Measurements from ENCODE around the gene AMELY.

The AMELY gene, protein sequence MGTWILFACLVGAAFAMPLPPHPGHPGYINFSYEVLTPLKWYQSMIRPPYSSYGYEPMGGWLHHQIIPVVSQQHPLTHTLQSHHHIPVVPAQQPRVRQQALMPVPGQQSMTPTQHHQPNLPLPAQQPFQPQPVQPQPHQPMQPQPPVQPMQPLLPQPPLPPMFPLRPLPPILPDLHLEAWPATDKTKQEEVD

DNA sequence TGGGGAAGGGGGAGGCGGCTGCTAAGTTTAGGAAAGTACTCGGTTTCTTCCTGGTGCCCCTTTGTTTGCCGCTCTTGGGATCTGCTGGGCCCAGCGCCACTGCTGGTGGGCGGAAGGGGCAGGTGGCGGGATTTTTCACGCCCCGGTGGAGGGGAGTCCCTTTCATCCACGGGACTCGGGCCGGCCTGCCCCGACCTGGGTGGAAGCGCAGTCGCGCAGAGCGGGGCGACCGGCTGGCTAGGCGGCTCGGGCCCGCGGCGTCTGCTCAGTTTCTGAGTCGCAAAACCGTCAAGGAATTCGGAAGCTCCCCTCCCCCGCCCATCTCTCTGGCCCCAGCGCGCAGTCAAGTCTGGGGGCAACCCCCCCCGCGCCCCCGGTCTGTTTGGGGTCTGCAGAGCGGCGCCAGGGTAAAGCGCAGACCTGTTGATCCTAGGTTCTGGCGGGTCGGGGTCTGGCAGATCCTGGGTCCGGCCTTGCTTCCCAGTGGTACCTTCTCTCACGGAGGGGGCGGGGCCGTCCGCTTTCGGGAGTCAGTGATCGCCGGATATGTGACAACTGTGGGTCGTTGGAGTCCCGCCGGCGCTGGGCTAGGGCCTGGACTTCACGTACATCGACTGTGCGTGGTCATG, at the start of gene AMELY:
Gene AMELY (minus strand): TSS at position 500 of the 629 bp plus-strand sequence. CDS start 39,144 bp downstream, outside the sequence.
- no peak for DNase-seq (ENCODE audit: low read depth in 1 of 2, low spot score in 1 of 2)
- no peak for TF ChIP-seq JUND (IDR thresholded peaks at IDR 0.05; ENCODE audit: low read depth)
- in situ Hi-C loops (cut with HindIII; ENCODE audit: low pct_unique_long_range_greater_than_20kb, low sequenced_read_pairs): no loop called here

DNA sequence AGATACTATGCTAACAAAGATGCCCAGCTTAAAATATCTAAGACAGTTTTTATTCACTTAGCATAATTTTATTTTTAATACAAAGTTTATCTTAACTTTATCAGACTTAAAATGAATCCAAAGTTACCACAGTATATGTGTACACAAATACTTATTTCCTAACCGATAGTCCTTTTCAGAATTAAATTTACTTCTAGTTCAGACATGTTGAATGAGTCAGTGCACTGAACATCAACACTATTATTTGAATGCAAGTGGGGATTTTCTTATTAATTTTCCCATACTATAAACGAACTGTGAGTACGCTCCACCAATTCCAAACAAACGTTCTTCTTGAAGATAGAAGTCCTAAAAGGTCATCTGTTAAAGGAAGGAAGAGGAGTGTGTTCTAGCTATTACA, 38.4 kb upstream of the AMELY start:
- no peak for DNase-seq (ENCODE audit: low read depth in 1 of 2, low spot score in 1 of 2)
- in situ Hi-C loops (cut with HindIII; ENCODE audit: low pct_unique_long_range_greater_than_20kb, low sequenced_read_pairs): no loop called here
- TF ChIP-seq JUND (IDR thresholded peaks at IDR 0.05; ENCODE audit: low read depth): no peak

DNA sequence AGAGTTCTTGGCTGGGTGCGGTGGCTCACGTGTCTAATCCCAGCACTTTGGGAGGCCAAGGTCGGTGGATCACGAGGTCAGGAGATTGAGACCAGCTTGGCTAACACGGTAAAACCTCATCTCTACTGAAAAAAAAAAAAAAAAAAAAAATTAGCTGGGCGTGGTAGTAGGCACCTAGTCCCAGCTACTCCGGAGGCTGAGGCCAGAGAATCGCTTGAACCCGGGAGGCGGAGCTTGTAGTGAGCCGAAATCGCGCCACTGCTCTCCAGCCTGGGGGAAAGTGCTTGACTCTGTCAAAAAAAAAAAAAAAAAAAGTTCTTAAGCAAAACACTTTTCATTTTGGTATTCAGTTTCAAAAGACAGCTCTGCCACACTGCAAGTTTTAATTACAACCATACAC, 36.8 kb upstream of the AMELY start:
- TF ChIP-seq JUND (IDR thresholded peaks at IDR 0.05; ENCODE audit: low read depth): no peak
- in situ Hi-C loops (cut with HindIII; ENCODE audit: low pct_unique_long_range_greater_than_20kb, low sequenced_read_pairs): no loop called here
- DNase-seq (ENCODE audit: low read depth in 1 of 2, low spot score in 1 of 2): no peak

DNA sequence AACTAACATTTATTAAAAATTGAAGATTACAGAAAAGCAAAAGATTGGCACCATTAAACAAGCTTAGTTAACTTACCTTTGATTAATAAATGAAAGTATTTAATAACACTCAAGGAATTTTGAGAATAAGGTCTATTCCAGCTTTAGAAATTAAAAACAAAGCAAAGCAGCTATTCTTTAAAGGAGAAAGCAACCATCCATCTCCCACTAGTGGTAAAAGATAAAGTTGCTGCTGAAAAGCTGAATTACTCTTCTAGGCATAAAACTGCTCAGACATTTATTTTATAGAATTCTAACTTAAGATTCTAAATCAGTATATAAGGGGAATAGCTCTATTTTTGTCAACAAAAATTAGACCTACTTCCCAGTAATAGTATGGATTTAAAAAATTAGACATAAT, 36.1 kb upstream of the AMELY start:
- no peak for TF ChIP-seq JUND (IDR thresholded peaks at IDR 0.05; ENCODE audit: low read depth)
- no peak for DNase-seq (ENCODE audit: low read depth in 1 of 2, low spot score in 1 of 2)
- in situ Hi-C loops (cut with HindIII; ENCODE audit: low pct_unique_long_range_greater_than_20kb, low sequenced_read_pairs): no loop called here

DNA sequence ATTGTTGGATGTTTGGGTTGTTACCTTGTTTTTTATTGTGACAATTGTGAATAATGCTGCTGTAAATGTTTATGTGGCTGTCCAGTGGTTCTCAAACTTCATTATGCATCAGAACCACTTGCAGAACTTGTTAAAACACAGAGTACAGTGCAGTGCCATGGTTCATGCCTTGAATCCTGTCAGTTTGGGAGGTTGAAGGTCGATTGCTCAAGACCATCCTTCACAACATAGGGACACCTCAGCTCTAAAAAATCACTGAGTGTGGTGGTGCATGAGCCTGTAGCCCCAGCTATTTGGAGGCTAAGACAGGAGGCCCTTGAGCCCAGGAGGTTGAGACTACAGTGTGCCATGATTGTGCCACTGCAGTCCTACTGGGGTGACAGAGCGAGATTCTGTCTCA, 23.9 kb upstream of the AMELY start:
- TF ChIP-seq JUND (IDR thresholded peaks at IDR 0.05; ENCODE audit: low read depth): no peak
- in situ Hi-C loops (cut with HindIII; ENCODE audit: low pct_unique_long_range_greater_than_20kb, low sequenced_read_pairs): no loop called here
- DNase-seq (ENCODE audit: low read depth in 1 of 2, low spot score in 1 of 2): no peak

DNA sequence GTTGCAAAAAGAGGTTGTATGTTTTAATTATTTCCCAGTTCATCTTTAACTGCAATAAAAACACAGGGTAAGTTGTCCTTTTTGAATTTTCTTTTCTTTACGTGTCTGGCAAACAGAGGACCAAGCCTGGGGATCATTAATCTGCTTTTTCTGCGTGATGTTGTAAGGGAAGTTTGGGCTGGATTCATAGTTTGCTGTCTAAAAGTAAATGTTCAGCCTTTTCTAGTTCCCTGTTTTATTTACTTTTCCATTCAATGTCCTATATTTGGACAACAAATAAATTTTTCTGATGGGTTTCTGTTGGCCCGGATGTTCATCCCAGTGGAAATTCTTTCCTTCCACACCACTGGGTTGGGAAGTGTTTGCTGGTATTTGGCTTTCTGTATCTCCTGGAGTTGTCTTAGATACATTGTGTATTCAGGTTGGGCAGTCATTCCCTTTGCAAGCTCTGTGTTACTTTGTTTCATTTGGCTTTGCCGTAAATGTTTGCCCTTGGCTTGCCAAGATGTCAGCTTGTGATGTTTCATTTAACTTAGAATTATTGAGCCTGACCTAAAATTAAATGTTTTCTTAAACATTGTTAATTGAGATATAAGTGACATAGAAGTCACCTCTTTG, 20.3 kb upstream of the AMELY start:
- no peak for TF ChIP-seq JUND (IDR thresholded peaks at IDR 0.05; ENCODE audit: low read depth)
- in situ Hi-C loops (cut with HindIII; ENCODE audit: low pct_unique_long_range_greater_than_20kb, low sequenced_read_pairs): no loop called here
- no peak for DNase-seq (ENCODE audit: low read depth in 1 of 2, low spot score in 1 of 2)

DNA sequence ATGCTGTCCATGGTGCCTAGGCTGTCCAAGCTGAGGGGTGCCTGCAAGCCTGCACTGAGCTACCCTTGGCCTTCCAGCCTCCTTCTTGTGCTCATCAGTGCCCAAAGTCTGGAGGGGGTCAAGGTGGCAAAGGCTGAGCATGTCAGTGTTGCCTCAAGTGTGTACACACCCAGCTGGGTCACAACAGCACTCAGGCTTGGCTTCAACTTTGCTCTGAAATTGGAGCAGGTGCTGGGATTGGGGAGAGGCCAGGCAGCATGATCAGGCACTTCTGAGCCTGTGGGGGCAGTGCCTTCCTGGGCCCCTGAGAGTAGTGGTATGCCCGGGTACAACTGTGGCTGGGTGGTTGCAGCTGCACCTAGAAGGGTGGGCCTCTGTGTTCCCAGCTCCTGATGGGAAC, 17.7 kb upstream of the AMELY start:
- no peak for DNase-seq (ENCODE audit: low read depth in 1 of 2, low spot score in 1 of 2)
- no peak for TF ChIP-seq JUND (IDR thresholded peaks at IDR 0.05; ENCODE audit: low read depth)
- in situ Hi-C loops (cut with HindIII; ENCODE audit: low pct_unique_long_range_greater_than_20kb, low sequenced_read_pairs): no loop called here

DNA sequence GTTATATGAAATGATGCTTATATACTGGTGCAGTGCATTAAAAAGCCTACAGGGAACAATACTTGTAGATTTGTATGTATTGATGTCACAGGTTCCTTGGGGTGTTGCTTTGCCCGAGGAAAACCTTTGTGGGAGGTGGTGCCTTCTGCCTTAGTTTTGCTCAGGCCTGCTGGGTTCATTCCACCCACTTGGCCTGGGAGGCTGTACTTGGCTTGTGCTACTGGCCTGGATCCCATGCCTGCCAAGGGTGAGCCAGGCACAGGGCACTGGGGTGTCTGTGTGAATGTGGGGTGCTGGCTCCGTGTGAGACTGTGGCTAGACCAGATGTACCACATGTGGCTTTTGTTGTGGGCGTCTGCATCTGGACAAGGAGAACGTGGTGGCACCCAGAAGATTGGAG, 16.7 kb upstream of the AMELY start:
- in situ Hi-C loops (cut with HindIII; ENCODE audit: low pct_unique_long_range_greater_than_20kb, low sequenced_read_pairs): no loop called here
- no peak for DNase-seq (ENCODE audit: low read depth in 1 of 2, low spot score in 1 of 2)

DNA sequence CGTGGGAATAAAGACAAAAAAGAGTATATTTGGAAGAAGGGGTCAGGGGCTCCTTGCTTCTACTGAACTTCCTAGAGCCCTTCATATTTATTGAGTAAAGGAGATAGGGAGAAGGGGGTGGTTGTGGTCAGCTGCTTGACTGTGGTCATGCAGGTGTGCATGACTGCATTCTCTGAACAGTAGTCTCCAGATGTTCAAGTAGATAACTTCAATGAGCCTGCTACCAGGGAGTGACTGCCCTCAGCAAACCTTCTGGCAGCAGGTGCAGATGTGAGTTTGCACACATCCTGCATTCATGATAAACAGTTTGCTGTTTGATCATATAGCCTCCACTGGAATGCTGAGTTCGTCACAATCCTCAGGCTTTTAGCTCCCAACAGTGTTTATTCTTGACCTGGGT, 9.5 kb upstream of the AMELY start:
- in situ Hi-C loops (cut with HindIII; ENCODE audit: low pct_unique_long_range_greater_than_20kb, low sequenced_read_pairs): no loop called here

More for the DNA sequence above, 16.7 kb upstream of the AMELY start:
- TF ChIP-seq JUND (IDR thresholded peaks at IDR 0.05; ENCODE audit: low read depth): no peak

DNA sequence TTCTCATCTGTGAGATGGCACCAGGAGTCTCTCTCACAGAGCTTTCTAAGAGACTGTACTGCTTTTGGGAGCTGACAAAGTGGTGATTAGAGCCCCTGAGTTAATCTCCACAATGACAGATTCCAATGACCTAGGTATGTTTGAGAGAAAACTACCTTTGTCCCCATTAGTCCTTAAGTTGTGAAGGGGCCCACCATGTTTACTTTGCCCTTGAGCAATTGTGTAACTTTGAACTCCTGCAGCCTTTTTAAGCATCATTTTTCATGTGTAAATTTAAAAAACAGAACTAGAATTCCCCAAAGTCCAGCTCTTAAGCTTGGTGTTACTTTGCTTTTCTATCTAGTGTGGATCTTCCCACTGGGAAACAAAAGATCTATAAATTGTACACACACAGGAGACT, 1.8 kb upstream of the AMELY start:
- in situ Hi-C loops (cut with HindIII; ENCODE audit: low pct_unique_long_range_greater_than_20kb, low sequenced_read_pairs): no loop called here
- DNase-seq (ENCODE audit: low read depth in 1 of 2, low spot score in 1 of 2): no peak
- TF ChIP-seq JUND (IDR thresholded peaks at IDR 0.05; ENCODE audit: low read depth): no peak

More for the DNA sequence above, 9.5 kb upstream of the AMELY start:
- TF ChIP-seq JUND (IDR thresholded peaks at IDR 0.05; ENCODE audit: low read depth): no peak
- DNase-seq (ENCODE audit: low read depth in 1 of 2, low spot score in 1 of 2): no peak

DNA sequence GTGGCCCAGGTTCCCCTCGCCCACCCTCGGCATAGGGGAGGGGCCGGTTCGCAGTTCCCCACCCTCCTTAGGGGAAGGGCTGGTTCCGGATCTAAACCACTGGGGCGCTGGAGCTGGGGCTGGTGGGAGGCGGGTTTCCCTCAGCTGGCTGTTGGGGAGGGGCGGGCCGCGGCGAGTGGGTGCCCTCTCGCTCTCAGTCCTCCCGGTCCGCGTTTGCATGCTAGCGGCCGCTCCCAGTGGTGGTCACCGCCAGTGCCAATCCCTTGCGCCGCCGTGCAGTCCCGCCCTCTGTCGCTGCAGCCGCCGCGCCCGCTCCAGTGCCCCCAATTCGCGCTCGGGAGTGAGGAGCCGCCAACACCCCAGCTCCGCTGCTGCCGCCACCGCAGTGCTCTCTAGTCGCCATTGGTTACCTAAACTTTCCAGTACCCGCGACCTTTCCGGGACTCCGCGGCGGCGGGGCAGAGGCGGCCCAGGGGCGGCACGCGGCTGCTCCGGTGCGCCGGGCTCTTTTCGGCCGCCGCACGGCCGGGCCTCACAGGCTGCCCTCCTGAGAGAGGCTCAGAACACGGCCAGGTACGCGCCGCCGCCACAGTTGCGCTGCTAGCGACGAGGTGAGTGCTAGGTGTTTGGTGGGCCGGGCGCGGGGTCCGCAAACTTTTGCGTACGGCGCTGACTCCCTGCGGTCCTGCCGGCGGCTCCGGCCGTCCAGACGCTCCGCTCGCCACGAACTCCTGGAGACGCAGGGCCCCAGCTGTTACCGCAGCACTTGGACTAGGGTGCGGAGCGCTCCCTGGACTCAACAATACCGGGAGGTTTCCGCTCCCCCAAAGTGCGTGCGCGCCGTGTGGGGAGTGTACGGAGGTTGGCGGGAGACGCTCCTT, 940 bp downstream of the AMELY start, which contains the start of gene TBL1Y:
Gene TBL1Y (plus strand): TSS at position 326 of the 881 bp plus-strand sequence. CDS start 114,388 bp downstream, outside the sequence.
- DNase-seq (ENCODE audit: low read depth in 1 of 2, low spot score in 1 of 2): no peak
- TF ChIP-seq JUND (IDR thresholded peaks at IDR 0.05; ENCODE audit: low read depth): no peak
- in situ Hi-C loops (cut with HindIII; ENCODE audit: low pct_unique_long_range_greater_than_20kb, low sequenced_read_pairs): no loop called here

DNA sequence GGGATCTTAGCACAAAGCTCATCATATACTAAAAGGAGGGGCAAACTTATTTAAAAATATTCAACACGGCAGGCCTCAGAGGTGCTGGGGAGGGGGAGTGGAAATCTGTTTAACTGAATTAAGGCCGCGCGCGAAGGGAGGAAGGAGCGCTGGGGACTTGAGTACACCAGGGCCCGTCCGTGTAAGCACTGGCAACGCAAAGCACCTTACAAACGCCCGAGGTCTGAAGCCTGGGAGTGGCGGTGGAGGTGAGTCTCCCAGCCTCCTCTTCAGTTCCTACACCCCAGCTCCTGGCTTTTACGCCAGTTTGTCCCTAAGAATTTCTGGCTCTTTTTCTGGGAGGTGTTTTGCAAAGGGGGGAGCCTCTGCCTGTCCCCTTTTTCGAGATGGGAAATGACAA, 1.7 kb downstream of the AMELY start:
- no peak for TF ChIP-seq JUND (IDR thresholded peaks at IDR 0.05; ENCODE audit: low read depth)
- in situ Hi-C loops (cut with HindIII; ENCODE audit: low pct_unique_long_range_greater_than_20kb, low sequenced_read_pairs): no loop called here
- no peak for DNase-seq (ENCODE audit: low read depth in 1 of 2, low spot score in 1 of 2)

Data from T47D (cell line).